ENCODE data around the gene YTHDC2. TPM values are rescaled to one million over a fixed set of nuclear protein-coding genes. Genes with fewer than 3 reads are reported as not detected.

Gene YTHDC2
- total RNA-seq, 2 experiments from 2014 or later: 40.3 to 60.1 TPM

- no peaks in the 10 kb centered on the region for H3K4me1 ChIP-seq (ENCODE audit: insufficient read depth, low read length, poor library complexity, severe bottlenecking)
- H3K4me3 ChIP-seq (ENCODE audit: low read depth, low read length, poor library complexity, severe bottlenecking): no peak overlapping the region
- no peak overlapping the region for H3K27ac ChIP-seq (ENCODE audit: low read depth, low read length, poor library complexity, severe bottlenecking)
- POLR2A ChIA-PET: interaction anchor here (0.6 to 1.3 kb wide), 7 partner anchors 9 to 1508 kb away, joined by 3 to 5 read pairs (median 3); no protein-coding TSS in a partner anchor
- CTCF ChIA-PET (ENCODE audit: unreplicated experiment): no interaction called here
- BruUV-seq (replicated peaks): no TSS peak
- H3K9me3 ChIP-seq (ENCODE audit: low read length): no peaks in the 10 kb centered on the region
- no peaks in the 10 kb centered on the region; the same call in 1 of the 2 replicates for H3K79me2 ChIP-seq (ENCODE audit: insufficient read depth, low read depth, low read length)
- peaks cover 72% of the 10 kb centered on the region for H3K36me3 ChIP-seq (ENCODE audit: insufficient read depth, low read length)
- intact Hi-C loops (cut with micrococcal nuclease; ENCODE audit: unreplicated experiment): no loop called here
- no peaks in the 10 kb centered on the region for H4K20me1 ChIP-seq (ENCODE audit: insufficient read depth, low read length)
- no peak overlapping the region for H2AFZ ChIP-seq (ENCODE audit: low read length)
- TF ChIP-seq, protein P1, sequence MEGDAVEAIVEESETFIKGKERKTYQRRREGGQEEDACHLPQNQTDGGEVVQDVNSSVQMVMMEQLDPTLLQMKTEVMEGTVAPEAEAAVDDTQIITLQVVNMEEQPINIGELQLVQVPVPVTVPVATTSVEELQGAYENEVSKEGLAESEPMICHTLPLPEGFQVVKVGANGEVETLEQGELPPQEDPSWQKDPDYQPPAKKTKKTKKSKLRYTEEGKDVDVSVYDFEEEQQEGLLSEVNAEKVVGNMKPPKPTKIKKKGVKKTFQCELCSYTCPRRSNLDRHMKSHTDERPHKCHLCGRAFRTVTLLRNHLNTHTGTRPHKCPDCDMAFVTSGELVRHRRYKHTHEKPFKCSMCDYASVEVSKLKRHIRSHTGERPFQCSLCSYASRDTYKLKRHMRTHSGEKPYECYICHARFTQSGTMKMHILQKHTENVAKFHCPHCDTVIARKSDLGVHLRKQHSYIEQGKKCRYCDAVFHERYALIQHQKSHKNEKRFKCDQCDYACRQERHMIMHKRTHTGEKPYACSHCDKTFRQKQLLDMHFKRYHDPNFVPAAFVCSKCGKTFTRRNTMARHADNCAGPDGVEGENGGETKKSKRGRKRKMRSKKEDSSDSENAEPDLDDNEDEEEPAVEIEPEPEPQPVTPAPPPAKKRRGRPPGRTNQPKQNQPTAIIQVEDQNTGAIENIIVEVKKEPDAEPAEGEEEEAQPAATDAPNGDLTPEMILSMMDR (conservative IDR thresholded peaks at IDR 0.05; ENCODE audit: low read length): no peak
- TF ChIP-seq EZH2phosphoT487 (IDR thresholded peaks at IDR 0.05; ENCODE audit: borderline replicate concordance, low read depth, low read length): no peak
- H3K4me2 ChIP-seq (ENCODE audit: low read length): no peak overlapping the region
- no peaks in the 10 kb centered on the region for H3K9me2 ChIP-seq (ENCODE audit: insufficient read depth, low read length)
- no peak for DNase-seq (ENCODE audit: low spot score)
Measured at GRCh38 chr5:113581388-113581787, 67.9 kb downstream of the YTHDC2 start.

DNA sequence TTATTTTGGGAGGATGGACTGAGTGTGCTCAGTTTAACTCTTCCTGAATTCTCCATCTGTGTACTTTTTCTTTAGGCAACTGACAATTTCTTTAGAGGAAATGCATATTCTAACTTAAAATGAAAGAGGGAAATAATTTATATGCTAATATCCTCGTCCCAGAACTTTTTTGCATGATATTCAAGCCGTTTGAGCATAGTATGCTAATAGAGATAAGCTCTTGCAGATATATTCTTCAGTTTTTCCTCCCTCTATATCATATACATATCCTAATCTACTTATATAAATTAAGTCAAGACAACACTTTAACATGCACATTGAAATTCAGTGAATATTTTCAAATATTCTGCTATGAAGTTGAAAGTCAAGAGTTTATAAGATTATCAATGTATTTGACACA, 84.7 kb downstream of the YTHDC2 start:
- H3K9me3 ChIP-seq (ENCODE audit: low read length): no peaks in the 10 kb centered on the region
- H3K36me3 ChIP-seq (ENCODE audit: insufficient read depth, low read length): peaks cover 27% of the 10 kb centered on the region
- H3K27ac ChIP-seq (ENCODE audit: low read depth, low read length, poor library complexity, severe bottlenecking): no peak overlapping the region
- no peak overlapping the region for H3K4me2 ChIP-seq (ENCODE audit: low read length)
- TF ChIP-seq EZH2phosphoT487 (IDR thresholded peaks at IDR 0.05; ENCODE audit: borderline replicate concordance, low read depth, low read length): no peak
- TF ChIP-seq, protein P1 (conservative IDR thresholded peaks at IDR 0.05; ENCODE audit: low read length): no peak
- CTCF ChIA-PET (ENCODE audit: unreplicated experiment): no interaction called here
- H3K79me2 ChIP-seq (ENCODE audit: insufficient read depth, low read depth, low read length): no peaks in the 10 kb centered on the region
- no peak for DNase-seq (ENCODE audit: low spot score)
- POLR2A ChIA-PET: interaction anchor here (0.7 to 0.9 kb wide), 2 partner anchors 21 to 44 kb away, joined by 3 to 4 read pairs; no protein-coding TSS in a partner anchor
- H3K4me3 ChIP-seq (ENCODE audit: low read depth, low read length, poor library complexity, severe bottlenecking): no peak overlapping the region
- intact Hi-C loops (cut with micrococcal nuclease; ENCODE audit: unreplicated experiment): no loop called here
- no peak overlapping the region for H2AFZ ChIP-seq (ENCODE audit: low read length)
- no TSS peak for BruUV-seq (replicated peaks)
- no peaks in the 10 kb centered on the region for H4K20me1 ChIP-seq (ENCODE audit: insufficient read depth, low read length)
- H3K9me2 ChIP-seq (ENCODE audit: insufficient read depth, low read length): no peaks in the 10 kb centered on the region
- H3K4me1 ChIP-seq (ENCODE audit: insufficient read depth, low read length, poor library complexity, severe bottlenecking): no peaks in the 10 kb centered on the region

- Histone ChIP-seq H3K4me3 (ENCODE audit: low read depth, low read length, poor library complexity, severe bottlenecking) (no peak overlapping the region), H3K4me1 (ENCODE audit: insufficient read depth, low read length, poor library complexity, severe bottlenecking) (no peaks in the 10 kb centered on the region), H3K27ac (ENCODE audit: low read depth, low read length, poor library complexity, severe bottlenecking) (no peak overlapping the region), H2AFZ (ENCODE audit: low read length) (no peak overlapping the region), H3K36me3 (ENCODE audit: insufficient read depth, low read length) (peaks cover 19% of the 10 kb centered on the region), H3K9me2 (ENCODE audit: insufficient read depth, low read length) (no peaks in the 10 kb centered on the region), H3K79me2 (ENCODE audit: insufficient read depth, low read depth, low read length) (no peaks in the 10 kb centered on the region), H4K20me1 (ENCODE audit: insufficient read depth, low read length) (no peaks in the 10 kb centered on the region), H3K4me2 (ENCODE audit: low read length) (no peak overlapping the region), H3K9me3 (ENCODE audit: low read length) (no peaks in the 10 kb centered on the region)
- BruUV-seq (replicated peaks): no TSS peak
- no peak for DNase-seq (ENCODE audit: low spot score)
- no peak for TF ChIP-seq EZH2phosphoT487 (IDR thresholded peaks at IDR 0.05; ENCODE audit: borderline replicate concordance, low read depth, low read length)
- POLR2A ChIA-PET: interaction anchor here (0.9 kb wide), 1 partner anchor 64 kb away, joined by 4 read pairs; no protein-coding TSS in a partner anchor
- CTCF ChIA-PET (ENCODE audit: unreplicated experiment): no interaction called here
- intact Hi-C loops (cut with micrococcal nuclease; ENCODE audit: unreplicated experiment): no loop called here
Measured at GRCh38 chr5:113598926-113599325, 85.4 kb downstream of the YTHDC2 start.
